DOHH2 (cell line): ENCODE data around the gene IGFL2.

Source experiments
- H3F3A ChIP-seq: fragments of 200-600 bp; sonication (generic), shearing (Covaris generic); 2 replicates; pipeline ENCODE4 v1.6.0; 2016; ENCODE audit warnings: antibody characterized with exemption, mild to moderate bottlenecking; ENCODE audit not compliant: control insufficient read depth, insufficient read depth
- H3K27ac ChIP-seq: fragments of 200-600 bp; sonication (generic); 2 replicates; pipeline ENCODE4 v1.5.1; 2014; ENCODE audit warnings: low read depth, mild to moderate bottlenecking, low read length, moderate library complexity
- H3K27me3 ChIP-seq: fragments of 200-600 bp; sonication (generic); 2 replicates; pipeline ENCODE4 v1.6.1; 2014; ENCODE audit warnings: mild to moderate bottlenecking, low read length, mixed read lengths; ENCODE audit not compliant: control insufficient read depth
- H3K36me3 ChIP-seq: fragments of 200-600 bp; sonication (generic); 2 replicates; pipeline ENCODE4 v1.6.1; 2014; ENCODE audit warnings: mild to moderate bottlenecking, low read length, moderate library complexity, mixed read lengths; ENCODE audit not compliant: control insufficient read depth
- H3K4me1 ChIP-seq: fragments of 200-600 bp; sonication (generic); 2 replicates; pipeline ENCODE4 v1.6.1; 2014; ENCODE audit warnings: mild to moderate bottlenecking, low read length, mixed read lengths; ENCODE audit not compliant: control insufficient read depth
- H3K4me2 ChIP-seq: fragments of 200-600 bp; sonication (generic); 2 replicates; pipeline ENCODE4 v1.6.0; 2014; ENCODE audit warnings: mild to moderate bottlenecking, low read length, moderate library complexity
- H3K4me3 ChIP-seq: fragments of 200-600 bp; sonication (generic); 2 replicates; pipeline ENCODE4 v1.5.1; 2014; ENCODE audit warnings: mild to moderate bottlenecking, low read length, mixed read lengths
- H3K79me2 ChIP-seq: fragments of 200-600 bp; sonication (generic); 2 replicates; pipeline ENCODE4 v1.6.1; 2014; ENCODE audit warnings: mild to moderate bottlenecking, low read length, mixed read lengths; ENCODE audit not compliant: control insufficient read depth
- H3K9me2 ChIP-seq: fragments of 200-600 bp; sonication (generic); replicated peaks from 2 replicates; pipeline ENCODE4 v1.6.1; 2014; ENCODE audit warnings: mild to moderate bottlenecking, low read length, mixed read lengths; ENCODE audit not compliant: control insufficient read depth
- H3K9me3 ChIP-seq: fragments of 200-600 bp; sonication (generic); 2 replicates; pipeline ENCODE4 v1.6.1; 2014; ENCODE audit warnings: antibody characterized with exemption, low read length, mixed read lengths; ENCODE audit not compliant: control insufficient read depth, insufficient read depth
- H4K20me1 ChIP-seq: fragments of 200-600 bp; sonication (generic); 2 replicates; pipeline ENCODE4 v1.6.0; 2014; ENCODE audit warnings: low read depth, mild to moderate bottlenecking, antibody characterized with exemption, low read length, moderate library complexity; ENCODE audit not compliant: control insufficient read depth, insufficient read depth
- EZH2phosphoT487 ChIP-seq: fragments of 200-600 bp; sonication (generic); IDR thresholded peaks from 2 replicates; pipeline ENCODE4 v1.6.1; 2017; ENCODE audit warnings: borderline replicate concordance, mild to moderate bottlenecking, antibody characterized with exemption, low read length, moderate library complexity, mixed read lengths
- TF ChIP-seq, protein P1 (sequence below): fragments of 200-600 bp; sonication (generic); IDR thresholded peaks from one replicate; pipeline ENCODE4 v1.5.1; 2014; ENCODE audit warnings: antibody characterized with exemption, mild to moderate bottlenecking, low read depth, low read length; ENCODE audit not compliant: poor library complexity, severe bottlenecking

Gene IGFL2

DNA sequence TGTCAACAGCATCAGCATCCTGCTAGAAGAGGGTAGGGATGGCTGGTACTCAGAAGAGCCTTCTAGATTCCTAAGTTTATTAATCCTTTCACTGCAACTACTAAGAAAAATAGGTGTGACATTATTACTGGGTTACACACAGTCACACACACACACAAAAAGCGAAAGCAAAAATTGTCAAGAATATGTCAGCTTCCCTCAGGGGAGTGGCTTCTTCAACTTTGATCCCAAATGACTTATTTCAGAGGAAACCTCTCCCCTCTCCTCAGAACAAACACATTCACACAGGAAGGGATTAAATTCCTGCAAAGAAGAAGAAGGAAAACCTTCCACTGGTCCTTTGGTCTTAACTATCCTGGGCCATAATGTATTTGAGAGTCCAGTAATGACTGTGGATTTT lies 61.4 kb downstream of the IGFL2 start:
- Histone ChIP-seq H4K20me1 (no peaks in the 10 kb centered on the region), H3K4me2 (no peak overlapping the region), H3K9me3 (no peaks in the 10 kb centered on the region)

DNA sequence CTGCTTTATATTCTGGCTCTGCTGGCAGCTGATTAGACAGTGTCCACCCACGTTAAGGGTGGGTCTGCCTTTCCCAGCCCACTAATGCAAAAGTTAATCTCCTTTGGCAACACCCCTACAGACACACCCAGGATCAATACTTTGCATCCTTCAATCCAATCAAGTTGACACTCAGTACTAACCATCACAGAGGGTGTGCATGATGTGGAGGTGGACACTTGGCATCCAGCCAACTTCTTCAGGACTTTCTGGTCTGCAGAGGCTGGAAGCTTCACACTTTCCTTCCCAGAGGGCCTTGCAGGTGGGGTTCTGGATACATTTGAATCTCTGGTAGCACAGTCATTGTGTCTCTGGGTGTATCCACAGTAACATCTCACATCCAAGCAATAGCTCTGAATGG lies 62.6 kb downstream of the IGFL2 start:
- no peak overlapping the region for H3K4me3 ChIP-seq
- TF ChIP-seq EZH2phosphoT487: no peak
- TF ChIP-seq, protein P1, sequence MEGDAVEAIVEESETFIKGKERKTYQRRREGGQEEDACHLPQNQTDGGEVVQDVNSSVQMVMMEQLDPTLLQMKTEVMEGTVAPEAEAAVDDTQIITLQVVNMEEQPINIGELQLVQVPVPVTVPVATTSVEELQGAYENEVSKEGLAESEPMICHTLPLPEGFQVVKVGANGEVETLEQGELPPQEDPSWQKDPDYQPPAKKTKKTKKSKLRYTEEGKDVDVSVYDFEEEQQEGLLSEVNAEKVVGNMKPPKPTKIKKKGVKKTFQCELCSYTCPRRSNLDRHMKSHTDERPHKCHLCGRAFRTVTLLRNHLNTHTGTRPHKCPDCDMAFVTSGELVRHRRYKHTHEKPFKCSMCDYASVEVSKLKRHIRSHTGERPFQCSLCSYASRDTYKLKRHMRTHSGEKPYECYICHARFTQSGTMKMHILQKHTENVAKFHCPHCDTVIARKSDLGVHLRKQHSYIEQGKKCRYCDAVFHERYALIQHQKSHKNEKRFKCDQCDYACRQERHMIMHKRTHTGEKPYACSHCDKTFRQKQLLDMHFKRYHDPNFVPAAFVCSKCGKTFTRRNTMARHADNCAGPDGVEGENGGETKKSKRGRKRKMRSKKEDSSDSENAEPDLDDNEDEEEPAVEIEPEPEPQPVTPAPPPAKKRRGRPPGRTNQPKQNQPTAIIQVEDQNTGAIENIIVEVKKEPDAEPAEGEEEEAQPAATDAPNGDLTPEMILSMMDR: no peak
- H3K9me3 ChIP-seq: no peaks in the 10 kb centered on the region
- no peak overlapping the region for H3K4me2 ChIP-seq
- H3K79me2 ChIP-seq: no peaks in the 10 kb centered on the region
- H3K27me3 ChIP-seq: no peaks in the 10 kb centered on the region
- H4K20me1 ChIP-seq: no peaks in the 10 kb centered on the region
- no peaks in the 10 kb centered on the region for H3F3A ChIP-seq
- no peak overlapping the region for H3K27ac ChIP-seq
- H3K9me2 ChIP-seq: no peaks in the 10 kb centered on the region
- no peaks in the 10 kb centered on the region for H3K36me3 ChIP-seq
- H3K4me1 ChIP-seq: no peaks in the 10 kb centered on the region

More for the DNA sequence above, 61.4 kb downstream of the IGFL2 start:
- H3K36me3 ChIP-seq: no peaks in the 10 kb centered on the region
- H3K79me2 ChIP-seq: no peaks in the 10 kb centered on the region
- H3K27me3 ChIP-seq: no peaks in the 10 kb centered on the region
- no peak overlapping the region for H3K4me3 ChIP-seq
- H3K4me1 ChIP-seq: no peaks in the 10 kb centered on the region
- TF ChIP-seq, protein P1: no peak
- no peak for TF ChIP-seq EZH2phosphoT487
- H3F3A ChIP-seq: no peaks in the 10 kb centered on the region
- H3K9me2 ChIP-seq: no peaks in the 10 kb centered on the region
- no peak overlapping the region for H3K27ac ChIP-seq
